ENCODE measurements around the gene ZFAND5. TPM values are rescaled to one million over a fixed set of nuclear protein-coding genes. Genes with fewer than 3 reads are reported as not detected.

Gene ZFAND5
- total and polyA plus RNA-seq, 2 experiments from 2014 or later, result 138 to 216 TPM

- peaks cover under 1% of the 10 kb centered on the region; the same call in 1 of the 3 replicates for H3K4me1 Mint-ChIP-seq
- Histone ChIP-seq H3F3A (replicated peaks; ENCODE audit: low read depth) (no peaks in the 10 kb centered on the region), H3K4me3 (no peak overlapping the region), H4K20me1 (replicated peaks; ENCODE audit: insufficient read depth) (no peaks in the 10 kb centered on the region), H3K27me3 (ENCODE audit: insufficient read depth) (no peaks in the 10 kb centered on the region), H3K9me2 (ENCODE audit: insufficient read depth) (peaks cover 3% of the 10 kb centered on the region; the same call in 1 of the 2 replicates), H3K4me1 (ENCODE audit: insufficient read depth) (no peaks in the 10 kb centered on the region), H3K4me2 (no peak overlapping the region), H2AFZ (0 out of 2 replicates have a peak overlapping the region, but pooled peaks have one; percentile 10), H3K27ac (ENCODE audit: low read depth) (no peak overlapping the region), H3K36me3 (ENCODE audit: insufficient read depth) (no peaks in the 10 kb centered on the region), H3K79me2 (replicated peaks; ENCODE audit: insufficient read depth) (no peaks in the 10 kb centered on the region)
- H3K4me3 Mint-ChIP-seq, result no peak overlapping the region
- H3K36me3 Mint-ChIP-seq (ENCODE audit: low read depth), result no peaks in the 10 kb centered on the region
- TF ChIP-seq ZNF114 (CRISPR knock-in tag; IDR thresholded peaks at IDR 0.05) (no peak), JUNB (IDR thresholded peaks at IDR 0.05; ENCODE audit: unreplicated experiment) (no peak), POLR2AphosphoS5 (IDR thresholded peaks at IDR 0.05; ENCODE audit: low read depth) (no peak), EZH2phosphoT487 (IDR thresholded peaks at IDR 0.05; ENCODE audit: unreplicated experiment) (no peak), CTCF (conservative IDR thresholded peaks at IDR 0.05; ENCODE audit: low read depth in 2 of 2) (no peak), EZH2 (IDR thresholded peaks at IDR 0.05; ENCODE audit: low read depth, unreplicated experiment) (no peak), STAT1 (IDR thresholded peaks at IDR 0.05; ENCODE audit: unreplicated experiment) (no peak), REST (IDR thresholded peaks at IDR 0.05; ENCODE audit: unreplicated experiment) (no peak)
- TF ChIP-seq, protein P1, sequence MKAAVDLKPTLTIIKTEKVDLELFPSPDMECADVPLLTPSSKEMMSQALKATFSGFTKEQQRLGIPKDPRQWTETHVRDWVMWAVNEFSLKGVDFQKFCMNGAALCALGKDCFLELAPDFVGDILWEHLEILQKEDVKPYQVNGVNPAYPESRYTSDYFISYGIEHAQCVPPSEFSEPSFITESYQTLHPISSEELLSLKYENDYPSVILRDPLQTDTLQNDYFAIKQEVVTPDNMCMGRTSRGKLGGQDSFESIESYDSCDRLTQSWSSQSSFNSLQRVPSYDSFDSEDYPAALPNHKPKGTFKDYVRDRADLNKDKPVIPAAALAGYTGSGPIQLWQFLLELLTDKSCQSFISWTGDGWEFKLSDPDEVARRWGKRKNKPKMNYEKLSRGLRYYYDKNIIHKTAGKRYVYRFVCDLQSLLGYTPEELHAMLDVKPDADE (IDR thresholded peaks at IDR 0.05), result no peak
- TF ChIP-seq, protein P2, sequence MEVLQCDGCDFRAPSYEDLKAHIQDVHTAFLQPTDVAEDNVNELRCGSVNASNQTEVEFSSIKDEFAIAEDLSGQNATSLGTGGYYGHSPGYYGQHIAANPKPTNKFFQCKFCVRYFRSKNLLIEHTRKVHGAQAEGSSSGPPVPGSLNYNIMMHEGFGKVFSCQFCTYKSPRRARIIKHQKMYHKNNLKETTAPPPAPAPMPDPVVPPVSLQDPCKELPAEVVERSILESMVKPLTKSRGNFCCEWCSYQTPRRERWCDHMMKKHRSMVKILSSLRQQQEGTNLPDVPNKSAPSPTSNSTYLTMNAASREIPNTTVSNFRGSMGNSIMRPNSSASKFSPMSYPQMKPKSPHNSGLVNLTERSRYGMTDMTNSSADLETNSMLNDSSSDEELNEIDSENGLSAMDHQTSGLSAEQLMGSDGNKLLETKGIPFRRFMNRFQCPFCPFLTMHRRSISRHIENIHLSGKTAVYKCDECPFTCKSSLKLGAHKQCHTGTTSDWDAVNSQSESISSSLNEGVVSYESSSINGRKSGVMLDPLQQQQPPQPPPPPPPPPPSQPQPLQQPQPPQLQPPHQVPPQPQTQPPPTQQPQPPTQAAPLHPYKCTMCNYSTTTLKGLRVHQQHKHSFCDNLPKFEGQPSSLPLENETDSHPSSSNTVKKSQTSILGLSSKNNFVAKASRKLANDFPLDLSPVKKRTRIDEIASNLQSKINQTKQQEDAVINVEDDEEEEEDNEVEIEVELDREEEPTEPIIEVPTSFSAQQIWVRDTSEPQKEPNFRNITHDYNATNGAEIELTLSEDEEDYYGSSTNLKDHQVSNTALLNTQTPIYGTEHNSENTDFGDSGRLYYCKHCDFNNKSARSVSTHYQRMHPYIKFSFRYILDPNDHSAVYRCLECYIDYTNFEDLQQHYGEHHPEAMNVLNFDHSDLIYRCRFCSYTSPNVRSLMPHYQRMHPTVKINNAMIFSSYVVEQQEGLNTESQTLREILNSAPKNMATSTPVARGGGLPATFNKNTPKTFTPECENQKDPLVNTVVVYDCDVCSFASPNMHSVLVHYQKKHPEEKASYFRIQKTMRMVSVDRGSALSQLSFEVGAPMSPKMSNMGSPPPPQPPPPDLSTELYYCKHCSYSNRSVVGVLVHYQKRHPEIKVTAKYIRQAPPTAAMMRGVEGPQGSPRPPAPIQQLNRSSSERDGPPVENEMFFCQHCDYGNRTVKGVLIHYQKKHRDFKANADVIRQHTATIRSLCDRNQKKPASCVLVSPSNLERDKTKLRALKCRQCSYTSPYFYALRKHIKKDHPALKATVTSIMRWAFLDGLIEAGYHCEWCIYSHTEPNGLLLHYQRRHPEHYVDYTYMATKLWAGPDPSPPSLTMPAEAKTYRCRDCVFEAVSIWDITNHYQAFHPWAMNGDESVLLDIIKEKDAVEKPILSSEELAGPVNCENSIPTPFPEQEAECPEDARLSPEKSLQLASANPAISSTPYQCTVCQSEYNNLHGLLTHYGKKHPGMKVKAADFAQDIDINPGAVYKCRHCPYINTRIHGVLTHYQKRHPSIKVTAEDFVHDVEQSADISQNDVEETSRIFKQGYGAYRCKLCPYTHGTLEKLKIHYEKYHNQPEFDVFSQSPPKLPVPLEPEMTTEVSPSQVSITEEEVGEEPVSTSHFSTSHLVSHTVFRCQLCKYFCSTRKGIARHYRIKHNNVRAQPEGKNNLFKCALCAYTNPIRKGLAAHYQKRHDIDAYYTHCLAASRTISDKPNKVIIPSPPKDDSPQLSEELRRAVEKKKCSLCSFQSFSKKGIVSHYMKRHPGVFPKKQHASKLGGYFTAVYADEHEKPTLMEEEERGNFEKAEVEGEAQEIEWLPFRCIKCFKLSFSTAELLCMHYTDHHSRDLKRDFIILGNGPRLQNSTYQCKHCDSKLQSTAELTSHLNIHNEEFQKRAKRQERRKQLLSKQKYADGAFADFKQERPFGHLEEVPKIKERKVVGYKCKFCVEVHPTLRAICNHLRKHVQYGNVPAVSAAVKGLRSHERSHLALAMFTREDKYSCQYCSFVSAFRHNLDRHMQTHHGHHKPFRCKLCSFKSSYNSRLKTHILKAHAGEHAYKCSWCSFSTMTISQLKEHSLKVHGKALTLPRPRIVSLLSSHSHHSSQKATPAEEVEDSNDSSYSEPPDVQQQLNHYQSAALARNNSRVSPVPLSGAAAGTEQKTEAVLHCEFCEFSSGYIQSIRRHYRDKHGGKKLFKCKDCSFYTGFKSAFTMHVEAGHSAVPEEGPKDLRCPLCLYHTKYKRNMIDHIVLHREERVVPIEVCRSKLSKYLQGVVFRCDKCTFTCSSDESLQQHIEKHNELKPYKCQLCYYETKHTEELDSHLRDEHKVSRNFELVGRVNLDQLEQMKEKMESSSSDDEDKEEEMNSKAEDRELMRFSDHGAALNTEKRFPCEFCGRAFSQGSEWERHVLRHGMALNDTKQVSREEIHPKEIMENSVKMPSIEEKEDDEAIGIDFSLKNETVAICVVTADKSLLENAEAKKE (CRISPR knock-in tag; IDR thresholded peaks at IDR 0.05), result no peak
- no peaks in the 10 kb centered on the region for H3K27me3 Mint-ChIP-seq (ENCODE audit: insufficient read depth, low read depth, poor library complexity)
- H3K27ac Mint-ChIP-seq, result no peak overlapping the region
- ATAC-seq (no peak), DNase-seq (ENCODE audit: low spot score) (no peak)
- H3K9me3 Mint-ChIP-seq, result no peaks in the 10 kb centered on the region
Observed at GRCh38 chr9:72338631-72339030, 26.4 kb downstream of the ZFAND5 start.
